ENCODE results near the gene NALCN. TPM values are rescaled to one million over a fixed set of nuclear protein-coding genes. Genes with fewer than 3 reads are reported as not detected.

NALCN gene
- total and polyA plus RNA-seq, 2 experiments from 2014 or later, result not detected

DNA sequence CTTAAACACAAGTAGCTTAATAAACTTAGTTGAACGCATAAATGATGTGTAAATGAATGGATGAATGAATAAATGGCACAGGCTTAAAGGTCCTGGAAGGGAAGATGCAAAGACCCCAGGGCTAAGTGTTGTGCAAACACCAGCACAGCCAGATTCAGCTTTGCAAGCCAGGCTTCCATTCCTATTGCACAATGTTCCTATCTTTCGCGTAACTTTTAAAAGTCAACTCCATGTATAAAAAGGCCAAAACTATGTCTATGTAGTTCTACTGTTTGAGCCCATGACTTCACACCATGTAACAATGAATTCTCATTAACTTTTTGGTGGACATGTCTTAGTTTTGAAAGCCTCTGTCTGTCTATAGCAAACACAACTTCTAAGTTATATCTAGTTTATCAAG, 226.0 kb downstream of the NALCN start:
- Histone ChIP-seq H3K36me3 (no peaks in the 10 kb centered on the region), H3K9me3 (ENCODE audit: low read depth) (no peaks in the 10 kb centered on the region), H3K4me3 (no peak overlapping the region), H3K27me3 (no peaks in the 10 kb centered on the region), H3K27ac (no peak overlapping the region), H3K4me1 (ENCODE audit: low read depth) (no peaks in the 10 kb centered on the region)
- TF ChIP-seq, protein P1, sequence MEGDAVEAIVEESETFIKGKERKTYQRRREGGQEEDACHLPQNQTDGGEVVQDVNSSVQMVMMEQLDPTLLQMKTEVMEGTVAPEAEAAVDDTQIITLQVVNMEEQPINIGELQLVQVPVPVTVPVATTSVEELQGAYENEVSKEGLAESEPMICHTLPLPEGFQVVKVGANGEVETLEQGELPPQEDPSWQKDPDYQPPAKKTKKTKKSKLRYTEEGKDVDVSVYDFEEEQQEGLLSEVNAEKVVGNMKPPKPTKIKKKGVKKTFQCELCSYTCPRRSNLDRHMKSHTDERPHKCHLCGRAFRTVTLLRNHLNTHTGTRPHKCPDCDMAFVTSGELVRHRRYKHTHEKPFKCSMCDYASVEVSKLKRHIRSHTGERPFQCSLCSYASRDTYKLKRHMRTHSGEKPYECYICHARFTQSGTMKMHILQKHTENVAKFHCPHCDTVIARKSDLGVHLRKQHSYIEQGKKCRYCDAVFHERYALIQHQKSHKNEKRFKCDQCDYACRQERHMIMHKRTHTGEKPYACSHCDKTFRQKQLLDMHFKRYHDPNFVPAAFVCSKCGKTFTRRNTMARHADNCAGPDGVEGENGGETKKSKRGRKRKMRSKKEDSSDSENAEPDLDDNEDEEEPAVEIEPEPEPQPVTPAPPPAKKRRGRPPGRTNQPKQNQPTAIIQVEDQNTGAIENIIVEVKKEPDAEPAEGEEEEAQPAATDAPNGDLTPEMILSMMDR (IDR thresholded peaks at IDR 0.05; ENCODE audit: low read depth, low read length), result no peak
- peak in 1 of 2 donors; percentile 5 for DNase-seq (ENCODE audit: low read depth in 1 of 2, low spot score in 1 of 2)

DNA sequence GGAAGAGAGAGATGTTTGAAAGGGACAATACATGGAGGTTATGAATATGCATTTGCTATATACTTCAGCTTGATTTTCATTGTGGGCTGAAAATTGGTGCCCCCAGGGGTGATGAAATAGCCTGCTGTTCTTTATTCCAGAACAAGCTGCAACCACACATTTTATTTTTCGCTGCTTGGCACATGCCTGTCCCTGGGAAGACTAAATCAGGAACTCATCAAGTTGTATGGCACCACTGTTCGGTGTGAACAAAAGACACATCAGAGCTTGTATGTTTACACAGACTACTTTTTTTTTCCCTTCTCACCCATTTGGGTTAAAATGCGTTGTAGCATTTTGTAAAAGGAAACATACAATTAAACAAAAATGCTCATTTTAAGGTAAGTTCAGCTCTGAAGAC, 230.7 kb downstream of the NALCN start:
- Histone ChIP-seq H3K27ac (no peak overlapping the region), H3K4me3 (no peak overlapping the region), H3K9me3 (ENCODE audit: low read depth) (no peaks in the 10 kb centered on the region), H3K27me3 (no peaks in the 10 kb centered on the region), H3K36me3 (no peaks in the 10 kb centered on the region), H3K4me1 (ENCODE audit: low read depth) (no peaks in the 10 kb centered on the region)
- TF ChIP-seq, protein P1 (IDR thresholded peaks at IDR 0.05; ENCODE audit: low read depth, low read length), result no peak
- DNase-seq (ENCODE audit: low read depth in 1 of 2, low spot score in 1 of 2), result no peak

DNA sequence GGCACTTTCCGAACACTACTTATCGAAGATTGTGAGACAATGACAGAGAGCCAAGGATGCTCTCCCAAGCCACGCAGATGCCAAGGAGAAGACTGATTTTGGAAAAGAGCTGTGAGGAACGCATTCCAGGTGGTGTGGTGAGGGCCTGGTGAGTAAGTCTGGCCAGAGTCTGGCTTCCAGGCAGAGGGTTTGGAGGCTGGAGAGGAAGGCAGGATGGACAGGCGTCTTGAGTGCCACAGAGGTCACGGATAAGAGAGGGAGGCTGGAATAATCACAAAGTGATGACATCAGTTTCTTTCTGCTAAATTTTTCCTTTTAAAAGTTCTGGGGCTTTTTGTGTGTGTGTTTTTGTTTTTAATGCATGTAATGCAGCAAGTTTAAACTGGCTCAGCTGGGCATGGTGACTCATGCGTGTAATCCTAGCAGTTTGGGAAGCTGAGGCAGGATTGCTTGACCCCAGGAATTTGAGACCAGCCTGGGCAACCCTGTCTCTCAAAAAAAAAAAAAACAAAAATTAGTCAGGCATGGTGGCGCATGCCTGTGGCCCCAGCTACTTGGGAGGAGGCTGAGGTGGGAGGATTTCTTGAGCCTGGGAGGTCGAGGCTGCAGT, 235.1 kb downstream of the NALCN start:
- TF ChIP-seq, protein P1 (IDR thresholded peaks at IDR 0.05; ENCODE audit: low read depth, low read length), result no peak
- no peaks in the 10 kb centered on the region for H3K9me3 ChIP-seq (ENCODE audit: low read depth)
- no peaks in the 10 kb centered on the region for H3K4me1 ChIP-seq (ENCODE audit: low read depth)
- H3K27me3 ChIP-seq, result no peaks in the 10 kb centered on the region
- no peak for DNase-seq (ENCODE audit: low read depth in 1 of 2, low spot score in 1 of 2)
- H3K27ac ChIP-seq, result no peak overlapping the region
- H3K36me3 ChIP-seq, result no peaks in the 10 kb centered on the region
- no peak overlapping the region for H3K4me3 ChIP-seq

DNA sequence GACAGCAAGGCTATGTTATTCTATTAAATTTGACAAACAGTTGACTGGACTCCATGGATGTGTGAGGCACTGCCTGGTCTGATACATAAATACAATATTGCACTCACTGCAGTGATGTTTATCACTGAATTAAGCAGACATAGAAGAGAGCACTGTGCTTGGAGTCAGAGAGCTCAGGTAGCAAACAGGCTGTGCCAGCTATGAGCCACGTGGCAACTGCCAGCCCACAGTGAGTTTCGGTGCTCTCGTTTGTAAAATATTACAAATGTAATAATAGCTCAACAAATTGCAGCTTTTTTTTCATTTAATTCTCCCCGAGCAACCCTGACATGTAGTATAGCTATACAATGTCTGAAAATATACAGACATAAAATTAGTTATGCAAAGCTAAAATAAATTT, 237.3 kb downstream of the NALCN start:
- Histone ChIP-seq H3K4me3 (no peak overlapping the region), H3K9me3 (ENCODE audit: low read depth) (no peaks in the 10 kb centered on the region), H3K4me1 (ENCODE audit: low read depth) (no peaks in the 10 kb centered on the region), H3K36me3 (no peaks in the 10 kb centered on the region), H3K27me3 (no peaks in the 10 kb centered on the region), H3K27ac (no peak overlapping the region)
- DNase-seq (ENCODE audit: low read depth in 1 of 2, low spot score in 1 of 2), result no peak
- TF ChIP-seq, protein P1 (IDR thresholded peaks at IDR 0.05; ENCODE audit: low read depth, low read length), result no peak

DNA sequence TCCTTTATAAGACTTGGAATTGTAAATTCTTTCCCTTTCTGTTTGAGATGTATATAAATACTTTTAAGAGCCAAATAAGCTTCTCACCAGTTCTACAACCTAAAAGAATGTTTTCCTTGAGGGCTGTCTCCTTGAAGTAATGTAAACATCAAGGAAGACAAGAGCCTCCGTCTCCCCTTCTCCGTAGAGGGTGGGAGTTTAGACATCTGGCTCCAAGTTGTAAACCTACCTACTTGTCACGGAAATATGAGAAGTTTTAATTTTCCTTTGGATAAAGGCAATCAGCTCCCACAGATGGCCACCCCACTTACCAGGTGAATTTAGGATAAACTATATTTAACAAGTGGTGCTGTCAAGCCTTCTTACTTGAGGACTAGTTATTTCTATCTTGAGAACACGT, 237.9 kb downstream of the NALCN start:
- H3K4me1 ChIP-seq (ENCODE audit: low read depth), result no peaks in the 10 kb centered on the region
- TF ChIP-seq, protein P1 (IDR thresholded peaks at IDR 0.05; ENCODE audit: low read depth, low read length), result no peak
- H3K9me3 ChIP-seq (ENCODE audit: low read depth), result no peaks in the 10 kb centered on the region
- no peak overlapping the region for H3K27ac ChIP-seq
- DNase-seq (ENCODE audit: low read depth in 1 of 2, low spot score in 1 of 2), result no peak
- H3K27me3 ChIP-seq, result no peaks in the 10 kb centered on the region
- no peak overlapping the region for H3K4me3 ChIP-seq
- H3K36me3 ChIP-seq, result no peaks in the 10 kb centered on the region
